Measurements from ENCODE around the gene ZNF396. TPM values are rescaled to one million over a fixed set of nuclear protein-coding genes. Genes with fewer than 3 reads are reported as not detected.

ZNF396 gene
- total RNA-seq, 1 donor from 2014 or later: 0.92 TPM

- Mint-ChIP-seq H3K36me3 (ENCODE audit: low read depth, unreplicated experiment) (peaks cover 3% of the 10 kb centered on the region), H3K4me3 (ENCODE audit: unreplicated experiment) (no peak overlapping the region), H3K4me1 (ENCODE audit: unreplicated experiment) (no peaks in the 10 kb centered on the region), H3K27me3 (ENCODE audit: unreplicated experiment) (no peaks in the 10 kb centered on the region), H3K9me3 (ENCODE audit: unreplicated experiment) (no peaks in the 10 kb centered on the region), H3K27ac (ENCODE audit: unreplicated experiment) (no peak overlapping the region)
- TF ChIP-seq CTCF (IDR thresholded peaks at IDR 0.05; ENCODE audit: unreplicated experiment): no peak
- DNase-seq (ENCODE audit: low spot score): no peak
These were observed 10.0 kb upstream of the ZNF396 start for GRCh38 chr18:35387152-35387571.

- peaks cover 4% of the 10 kb centered on the region for H3K36me3 Mint-ChIP-seq (ENCODE audit: low read depth, unreplicated experiment)
- H3K4me3 Mint-ChIP-seq (ENCODE audit: unreplicated experiment): no peak overlapping the region
- no peaks in the 10 kb centered on the region for H3K9me3 Mint-ChIP-seq (ENCODE audit: unreplicated experiment)
- no peaks in the 10 kb centered on the region for H3K27me3 Mint-ChIP-seq (ENCODE audit: unreplicated experiment)
- DNase-seq (ENCODE audit: low spot score): peak; percentile 66
- no peak overlapping the region for H3K27ac Mint-ChIP-seq (ENCODE audit: unreplicated experiment)
- H3K4me1 Mint-ChIP-seq (ENCODE audit: unreplicated experiment): no peaks in the 10 kb centered on the region
- TF ChIP-seq CTCF (IDR thresholded peaks at IDR 0.05; ENCODE audit: unreplicated experiment): peak; percentile 89
These were observed 9.5 kb upstream of the ZNF396 start for GRCh38 chr18:35386600-35387100.

GRCh38 chr18:35383136-35383535 lies 6.0 kb upstream of the ZNF396 start:
- Mint-ChIP-seq H3K36me3 (ENCODE audit: low read depth, unreplicated experiment) (peaks cover 9% of the 10 kb centered on the region), H3K27ac (ENCODE audit: unreplicated experiment) (no peak overlapping the region), H3K4me1 (ENCODE audit: unreplicated experiment) (no peaks in the 10 kb centered on the region), H3K27me3 (ENCODE audit: unreplicated experiment) (peaks cover 4% of the 10 kb centered on the region), H3K9me3 (ENCODE audit: unreplicated experiment) (no peaks in the 10 kb centered on the region), H3K4me3 (ENCODE audit: unreplicated experiment) (no peak overlapping the region)
- TF ChIP-seq CTCF (IDR thresholded peaks at IDR 0.05; ENCODE audit: unreplicated experiment): no peak
- DNase-seq (ENCODE audit: low spot score): no peak

GRCh38 chr18:35379421-35379820 lies 2.3 kb upstream of the ZNF396 start:
- Mint-ChIP-seq H3K27ac (ENCODE audit: unreplicated experiment) (no peak overlapping the region), H3K9me3 (ENCODE audit: unreplicated experiment) (no peaks in the 10 kb centered on the region), H3K27me3 (ENCODE audit: unreplicated experiment) (peaks cover 13% of the 10 kb centered on the region), H3K4me1 (ENCODE audit: unreplicated experiment) (peaks cover 4% of the 10 kb centered on the region), H3K36me3 (ENCODE audit: low read depth, unreplicated experiment) (peaks cover 12% of the 10 kb centered on the region), H3K4me3 (ENCODE audit: unreplicated experiment) (no peak overlapping the region)
- TF ChIP-seq CTCF (IDR thresholded peaks at IDR 0.05; ENCODE audit: unreplicated experiment): no peak
- no peak for DNase-seq (ENCODE audit: low spot score)

- Mint-ChIP-seq H3K4me3 (ENCODE audit: unreplicated experiment) (peak overlapping the region; percentile 1), H3K4me1 (ENCODE audit: unreplicated experiment) (peaks cover 4% of the 10 kb centered on the region), H3K27me3 (ENCODE audit: unreplicated experiment) (peaks cover 13% of the 10 kb centered on the region), H3K36me3 (ENCODE audit: low read depth, unreplicated experiment) (peaks cover 12% of the 10 kb centered on the region), H3K9me3 (ENCODE audit: unreplicated experiment) (no peaks in the 10 kb centered on the region), H3K27ac (ENCODE audit: unreplicated experiment) (no peak overlapping the region)
- DNase-seq (ENCODE audit: low spot score): no peak
- TF ChIP-seq CTCF (IDR thresholded peaks at IDR 0.05; ENCODE audit: unreplicated experiment): no peak
These were observed 1.4 kb upstream of the ZNF396 start for GRCh38 chr18:35378574-35378896.

Measured in endothelial cell (in vitro differentiated cells).